Measurements from ENCODE around the gene ANGPTL4. TPM values are rescaled to one million over a fixed set of nuclear protein-coding genes. Genes with fewer than 3 reads are reported as not detected.

The ANGPTL4 gene
- total and polyA plus RNA-seq, 2 of the 13 experiments (the other 11 are each of a cell fraction or from before 2014, with no cell fraction given): 0.80 to 21.7 TPM

GRCh38 chr19:8412783-8413628 is 49.1 kb downstream of the ANGPTL4 start, which contains the start of gene MARCHF2 (continued):
- TF ChIP-seq ZNF784 (CRISPR knock-in tag; IDR thresholded peaks at IDR 0.05; ENCODE audit: borderline replicate concordance) (peak; percentile 26; the same call in 1 of the 2 replicates), ZBED4 (CRISPR knock-in tag; IDR thresholded peaks at IDR 0.05; ENCODE audit: borderline replicate concordance) (peak; percentile 96), PBX3 (CRISPR knock-in tag; IDR thresholded peaks at IDR 0.05; ENCODE audit: borderline replicate concordance) (0 out of 2 replicates have a peak, but pooled peaks have one; percentile 18), AFF4 (CRISPR knock-in tag; IDR thresholded peaks at IDR 0.05) (no peak), LBX2 (CRISPR knock-in tag; IDR thresholded peaks at IDR 0.05; ENCODE audit: borderline replicate concordance) (no peak), GTF2F1 (IDR thresholded peaks at IDR 0.05; ENCODE audit: low read length) (no peak), ZNF781 (CRISPR knock-in tag; IDR thresholded peaks at IDR 0.05; ENCODE audit: borderline replicate concordance, not compliant biosample characterization) (no peak), ZNF496 (CRISPR knock-in tag; IDR thresholded peaks at IDR 0.05; ENCODE audit: insufficient replicate concordance) (no peak), ZNF543 (CRISPR knock-in tag; IDR thresholded peaks at IDR 0.05) (no peak), THRA (CRISPR knock-in tag; IDR thresholded peaks at IDR 0.05; ENCODE audit: borderline replicate concordance) (no peak; the same call in 1 of the 2 replicates), EHMT2 (IDR thresholded peaks at IDR 0.05; ENCODE audit: borderline replicate concordance, low read depth, low read length) (no peak), ZNF713 (CRISPR knock-in tag; IDR thresholded peaks at IDR 0.05) (no peak), ZBTB25 (CRISPR knock-in tag; IDR thresholded peaks at IDR 0.05) (no peak)
